ENCODE results near the gene SLC10A7.

GRCh38 chr4:146294776-146295175 lies 227.0 kb downstream of the SLC10A7 start:
- TF ChIP-seq POLR2A (IDR thresholded peaks at IDR 0.05), result no peak
- TF ChIP-seq, protein P1, sequence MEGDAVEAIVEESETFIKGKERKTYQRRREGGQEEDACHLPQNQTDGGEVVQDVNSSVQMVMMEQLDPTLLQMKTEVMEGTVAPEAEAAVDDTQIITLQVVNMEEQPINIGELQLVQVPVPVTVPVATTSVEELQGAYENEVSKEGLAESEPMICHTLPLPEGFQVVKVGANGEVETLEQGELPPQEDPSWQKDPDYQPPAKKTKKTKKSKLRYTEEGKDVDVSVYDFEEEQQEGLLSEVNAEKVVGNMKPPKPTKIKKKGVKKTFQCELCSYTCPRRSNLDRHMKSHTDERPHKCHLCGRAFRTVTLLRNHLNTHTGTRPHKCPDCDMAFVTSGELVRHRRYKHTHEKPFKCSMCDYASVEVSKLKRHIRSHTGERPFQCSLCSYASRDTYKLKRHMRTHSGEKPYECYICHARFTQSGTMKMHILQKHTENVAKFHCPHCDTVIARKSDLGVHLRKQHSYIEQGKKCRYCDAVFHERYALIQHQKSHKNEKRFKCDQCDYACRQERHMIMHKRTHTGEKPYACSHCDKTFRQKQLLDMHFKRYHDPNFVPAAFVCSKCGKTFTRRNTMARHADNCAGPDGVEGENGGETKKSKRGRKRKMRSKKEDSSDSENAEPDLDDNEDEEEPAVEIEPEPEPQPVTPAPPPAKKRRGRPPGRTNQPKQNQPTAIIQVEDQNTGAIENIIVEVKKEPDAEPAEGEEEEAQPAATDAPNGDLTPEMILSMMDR (IDR thresholded peaks at IDR 0.05), result no peak
